ENCODE data around the gene INSIG1.

Gene INSIG1

DNA sequence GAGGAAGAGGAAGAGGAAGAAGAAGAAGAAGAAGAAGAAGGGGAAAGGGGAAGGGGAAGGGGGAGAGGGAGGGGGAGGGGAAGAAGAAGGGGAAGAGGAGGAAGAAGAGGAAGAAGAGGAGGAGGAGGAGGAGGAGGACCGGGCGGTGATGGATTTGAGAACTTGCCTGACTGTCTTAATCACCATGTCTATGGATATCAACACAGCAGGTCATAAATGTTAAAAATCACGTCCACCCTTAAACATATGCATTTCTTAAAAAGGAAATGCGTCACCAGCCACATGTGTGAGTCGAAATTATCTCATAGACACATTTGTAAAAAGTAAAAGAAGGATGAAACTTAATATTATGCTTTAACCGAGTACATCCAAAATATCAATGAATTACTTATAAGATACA lies 42.1 kb upstream of the INSIG1 start:
- no peak for TF ChIP-seq CTCF (conservative IDR thresholded peaks at IDR 0.05; ENCODE audit: low read length)
- DNase-seq (ENCODE audit: low read depth): no peak
- no peak overlapping the region for H3K4me3 ChIP-seq (ENCODE audit: low read length)

DNA sequence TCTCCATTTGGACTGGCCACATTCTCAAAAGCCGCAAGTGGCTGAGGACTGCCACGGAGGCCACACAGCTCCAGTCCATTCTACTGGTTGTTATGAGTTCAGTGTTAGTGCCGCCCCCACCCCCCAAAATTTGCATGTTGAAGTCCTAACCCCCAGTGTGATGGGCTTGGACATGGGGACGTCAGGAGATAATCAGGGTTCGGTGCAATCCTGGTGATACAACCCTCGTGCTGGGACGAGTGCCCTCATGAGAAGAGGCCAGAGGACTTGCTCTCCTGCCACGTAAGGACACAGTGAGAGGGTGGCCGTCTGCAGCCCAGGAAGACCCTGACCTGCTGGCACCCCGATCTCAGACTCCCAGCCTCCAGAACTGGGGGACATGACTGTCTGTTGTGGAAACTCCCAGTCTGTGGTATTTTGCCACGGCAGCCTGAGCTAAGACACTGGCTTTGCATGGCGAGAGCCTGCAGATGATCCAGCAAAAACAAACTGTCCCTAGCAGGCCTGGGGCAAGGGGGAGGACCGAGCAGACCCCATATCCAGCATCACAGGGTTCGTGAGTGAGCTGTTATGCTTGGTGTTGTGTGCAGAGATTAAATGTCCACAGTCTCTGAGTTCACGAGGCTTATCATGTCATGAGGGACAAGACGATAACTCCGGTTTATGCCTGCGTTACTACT lies 41.5 kb upstream of the INSIG1 start:
- H3K4me3 ChIP-seq (ENCODE audit: low read length): no peak overlapping the region
- TF ChIP-seq CTCF (conservative IDR thresholded peaks at IDR 0.05; ENCODE audit: low read length): no peak
- no peak for DNase-seq (ENCODE audit: low read depth)

DNA sequence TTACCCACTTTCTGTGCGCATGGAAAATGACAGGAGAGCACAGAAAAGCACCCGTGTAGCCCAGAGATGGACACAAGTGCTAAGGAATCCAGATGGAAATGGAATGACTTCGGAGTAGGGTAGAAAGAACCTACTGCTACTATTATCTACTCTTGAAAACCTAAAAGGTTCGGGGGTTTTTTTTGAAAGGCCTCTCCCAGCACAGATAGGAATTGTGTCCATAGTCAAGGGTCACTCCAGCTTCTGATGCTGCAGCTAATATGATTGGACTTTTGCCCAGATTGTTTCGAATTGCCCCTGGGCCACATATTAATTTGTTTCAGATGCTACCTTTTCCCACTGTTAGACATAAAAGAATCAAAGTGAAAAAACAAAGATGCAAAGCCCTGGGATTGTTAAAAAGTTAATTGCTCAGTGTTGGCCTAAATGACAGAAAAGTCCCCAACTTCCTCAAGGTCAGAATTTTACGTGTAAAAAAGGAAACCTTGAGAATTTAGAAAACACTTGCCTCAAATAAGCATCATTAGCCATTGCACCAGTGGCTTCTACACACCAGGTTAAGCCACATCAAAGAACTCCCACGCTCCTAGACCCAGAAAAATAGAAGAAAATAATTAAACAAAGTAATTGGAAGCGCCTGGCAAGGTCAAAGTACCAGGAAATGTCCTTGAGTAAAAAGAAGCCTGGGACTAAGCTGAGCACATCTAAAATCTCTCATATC lies 40.8 kb upstream of the INSIG1 start:
- TF ChIP-seq CTCF (conservative IDR thresholded peaks at IDR 0.05; ENCODE audit: low read length): no peak
- DNase-seq (ENCODE audit: low read depth): peak; percentile 22
- no peak overlapping the region for H3K4me3 ChIP-seq (ENCODE audit: low read length)

DNA sequence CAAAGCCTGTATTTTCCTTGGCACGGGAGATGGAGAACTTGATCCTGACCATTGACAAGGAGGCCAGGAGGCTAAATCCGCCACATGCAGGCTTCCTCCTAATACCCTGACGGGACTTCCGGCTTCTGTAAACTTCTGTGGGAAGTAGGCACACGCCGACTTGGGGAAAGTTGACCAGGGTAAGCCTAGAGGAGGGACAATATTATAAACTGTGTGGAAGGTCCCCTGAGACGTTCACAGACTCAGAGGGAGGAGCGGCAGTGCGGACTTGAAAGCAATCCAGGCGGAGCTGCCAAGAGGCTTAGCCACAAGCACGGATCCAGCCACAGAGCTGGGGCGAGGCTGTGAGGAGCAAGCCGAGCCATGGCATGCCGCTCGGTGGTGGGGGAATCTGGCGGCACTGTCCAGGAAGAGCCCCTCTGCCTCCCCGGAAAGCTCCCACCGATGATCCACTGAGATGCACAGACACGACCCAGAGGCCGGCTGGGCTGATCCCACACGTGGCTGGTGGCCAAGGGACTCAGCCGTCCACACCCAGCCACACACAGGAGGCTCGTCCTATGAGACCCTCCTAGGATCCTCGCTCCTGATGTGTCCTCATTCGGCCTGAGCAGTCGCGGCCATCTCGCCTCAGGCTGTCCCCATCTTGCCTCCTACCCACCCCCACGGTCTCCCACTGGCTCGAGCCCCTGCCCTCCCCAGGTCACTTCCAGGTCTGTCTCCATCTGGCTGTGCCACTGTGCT lies 40.0 kb upstream of the INSIG1 start:
- no peak for TF ChIP-seq CTCF (conservative IDR thresholded peaks at IDR 0.05; ENCODE audit: low read length)
- peak; percentile 94 for DNase-seq (ENCODE audit: low read depth)
- peak overlapping the region; percentile 24 for H3K4me3 ChIP-seq (ENCODE audit: low read length)

- peak overlapping the region; percentile 24 for H3K4me3 ChIP-seq (ENCODE audit: low read length)
- peak; percentile 96 for DNase-seq (ENCODE audit: low read depth)
- no peak for TF ChIP-seq CTCF (conservative IDR thresholded peaks at IDR 0.05; ENCODE audit: low read length)
These were observed 39.5 kb upstream of the INSIG1 start for GRCh38 chr7:155258226-155258560.

- DNase-seq (ENCODE audit: low read depth): no peak
- TF ChIP-seq CTCF (conservative IDR thresholded peaks at IDR 0.05; ENCODE audit: low read length): no peak
- no peak overlapping the region for H3K4me3 ChIP-seq (ENCODE audit: low read length)
These were observed 37.7 kb upstream of the INSIG1 start for GRCh38 chr7:155259866-155260497.

Data from AG10803 (cell line).